ENCODE measurements around the gene VEGFA. TPM values are rescaled to one million over a fixed set of nuclear protein-coding genes. Genes with fewer than 3 reads are reported as not detected.
"Not testable (repeated sequence)": the region's sequence is repeated elsewhere in the genome, so short reads cannot be mapped to it uniquely, and the experiment has no call there.

Gene VEGFA
- total and polyA plus RNA-seq, 2 donors = 18.4 to 24.1 TPM

DNA sequence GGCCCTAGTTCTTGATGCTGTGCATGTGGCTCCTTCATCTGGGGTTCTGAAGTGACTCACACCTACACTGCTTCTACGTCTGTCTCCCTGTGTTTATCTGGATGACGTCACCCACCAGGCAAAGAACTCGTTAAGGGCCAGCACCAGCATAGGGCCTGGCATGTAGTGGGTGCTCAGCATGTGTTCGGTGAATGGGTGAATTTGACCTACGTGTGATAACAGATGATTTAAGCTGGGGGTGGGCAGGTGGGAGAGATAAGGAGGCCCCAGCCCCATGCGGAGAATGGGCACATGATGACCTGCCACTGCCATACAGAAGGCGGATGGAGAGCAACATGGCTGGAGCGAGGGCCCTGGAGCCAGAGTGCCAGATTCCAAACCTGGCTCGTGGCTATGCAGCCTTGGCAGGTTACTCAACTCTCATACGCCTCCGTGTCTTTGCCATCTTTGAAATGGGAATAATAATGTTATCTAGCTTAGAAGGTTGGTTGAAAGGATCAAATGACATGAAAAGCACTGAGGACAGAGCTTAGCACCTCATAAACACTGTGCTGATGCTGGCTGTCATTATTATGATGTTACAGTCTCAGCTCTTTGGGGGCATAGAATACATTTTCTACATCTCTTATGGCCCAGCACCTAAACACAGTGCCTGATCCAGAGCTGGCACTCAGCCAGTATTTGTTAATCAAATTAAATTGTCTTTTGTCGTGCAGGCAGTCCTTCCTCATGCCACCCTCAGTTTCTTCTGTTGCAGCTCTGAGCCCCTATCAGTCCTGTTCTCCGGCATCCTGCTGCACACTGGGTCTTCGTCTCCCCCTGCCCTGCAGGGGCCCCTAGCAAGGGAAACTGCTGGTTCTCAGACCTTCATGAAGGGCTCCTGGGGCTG lies 39.6 kb downstream of the VEGFA start:
- Histone ChIP-seq H3K27me3 (ENCODE audit: control insufficient read depth in 2 of 2, insufficient read depth in 1 of 2, low read length in 1 of 2) (no peaks in the 10 kb centered on the region), H3K4me1 (ENCODE audit: control insufficient read depth in 2 of 2, insufficient read depth in 2 of 2, low read length in 2 of 2) (peaks cover 2 to 17% of the 10 kb centered on the region in 2 donors), H3K4me3 (ENCODE audit: low read length in 2 of 2) (no peak overlapping the region), H3K36me3 (ENCODE audit: control insufficient read depth in 2 of 2, insufficient read depth in 2 of 2, low read length in 1 of 2) (no peaks in the 10 kb centered on the region), H3K9me3 (ENCODE audit: control insufficient read depth in 2 of 2, insufficient read depth in 1 of 2, low read length in 1 of 2) (no peaks in the 10 kb centered on the region), H3K27ac (ENCODE audit: low read depth in 1 of 2, low read length in 1 of 2) (no peak overlapping the region)
- 98% methylated on average over 14 of the region's 14 CpGs for WGBS
- DNase-seq (ENCODE audit: low read depth in 6 of 9, low spot score in 9 of 9) = no peak

DNA sequence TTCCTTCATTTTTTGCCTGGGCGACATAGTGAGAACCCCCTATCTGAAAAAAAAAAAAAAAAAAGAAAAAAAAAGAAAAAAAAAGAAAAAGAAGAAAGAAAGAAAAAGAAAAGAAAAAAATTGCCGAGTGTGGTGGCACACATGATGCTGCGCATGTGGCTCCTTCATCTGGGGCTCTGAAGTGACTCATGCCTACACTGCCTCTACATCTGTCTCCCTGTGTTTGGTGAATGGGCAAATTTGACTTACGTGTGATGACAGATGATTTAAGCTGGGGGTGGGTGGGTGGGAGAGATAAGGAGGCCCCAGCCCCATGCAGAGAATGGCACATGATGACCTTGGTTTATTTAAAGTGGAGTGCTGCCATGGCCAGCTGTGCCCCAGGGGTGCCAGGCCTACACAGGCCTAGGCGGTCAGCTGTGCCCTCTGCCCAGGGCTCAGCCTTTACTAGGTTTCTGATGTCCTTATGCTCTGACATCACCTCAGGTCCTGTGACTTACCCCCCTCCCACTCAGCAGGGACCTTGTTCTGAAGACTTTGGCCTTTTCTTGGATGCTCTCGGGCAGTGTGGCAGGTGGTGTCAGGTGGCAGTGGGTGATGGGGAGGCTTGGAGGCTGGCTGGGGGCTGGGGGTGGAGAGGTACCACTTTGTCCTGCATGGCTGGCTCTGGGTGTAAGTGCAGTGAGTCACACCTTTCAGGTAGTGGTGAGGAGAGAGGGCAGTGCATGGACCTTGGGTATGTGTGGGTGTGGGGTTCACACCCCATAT lies 41.1 kb downstream of the VEGFA start:
- H3K36me3 ChIP-seq (ENCODE audit: control insufficient read depth in 2 of 2, insufficient read depth in 2 of 2, low read length in 1 of 2) = no peaks in the 10 kb centered on the region
- no peak overlapping the region for H3K27ac ChIP-seq (ENCODE audit: low read depth in 1 of 2, low read length in 1 of 2)
- 95% methylated on average over 6 of the region's 6 CpGs for WGBS
- peaks cover 2 to 17% of the 10 kb centered on the region in 2 donors for H3K4me1 ChIP-seq (ENCODE audit: control insufficient read depth in 2 of 2, insufficient read depth in 2 of 2, low read length in 2 of 2)
- H3K27me3 ChIP-seq (ENCODE audit: control insufficient read depth in 2 of 2, insufficient read depth in 1 of 2, low read length in 1 of 2) = no peaks in the 10 kb centered on the region
- no peaks in the 10 kb centered on the region for H3K9me3 ChIP-seq (ENCODE audit: control insufficient read depth in 2 of 2, insufficient read depth in 1 of 2, low read length in 1 of 2)
- no peak overlapping the region for H3K4me3 ChIP-seq (ENCODE audit: low read length in 2 of 2)
- no peak for DNase-seq (ENCODE audit: low read depth in 6 of 9, low spot score in 9 of 9)

DNA sequence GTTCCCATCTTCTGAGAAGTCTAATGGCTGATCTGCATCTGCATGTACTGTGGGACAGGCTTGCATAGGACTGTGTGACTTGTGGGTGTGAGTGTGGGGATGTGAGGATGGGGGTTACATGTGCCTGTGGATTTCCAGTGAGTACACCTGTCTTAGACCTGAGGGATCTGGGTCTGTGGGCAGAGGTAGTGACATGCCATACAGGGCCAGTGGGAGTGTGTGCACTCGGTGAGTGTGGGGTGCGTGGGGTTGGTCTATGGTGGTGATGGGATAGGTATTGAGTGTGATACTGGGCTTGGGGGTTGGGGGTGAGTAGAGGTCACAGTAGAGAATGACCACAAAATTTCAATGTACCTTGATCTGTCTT lies 41.7 kb downstream of the VEGFA start:
- H3K27ac ChIP-seq (ENCODE audit: low read depth in 1 of 2, low read length in 1 of 2) = no peak overlapping the region
- H3K36me3 ChIP-seq (ENCODE audit: control insufficient read depth in 2 of 2, insufficient read depth in 2 of 2, low read length in 1 of 2) = no peaks in the 10 kb centered on the region
- H3K4me3 ChIP-seq (ENCODE audit: low read length in 2 of 2) = no peak overlapping the region
- WGBS = 98% methylated on average over 2 of the region's 2 CpGs
- DNase-seq (ENCODE audit: low read depth in 6 of 9, low spot score in 9 of 9) = no peak
- H3K4me1 ChIP-seq (ENCODE audit: control insufficient read depth in 2 of 2, insufficient read depth in 2 of 2, low read length in 2 of 2) = peaks cover 2 to 17% of the 10 kb centered on the region in 2 donors
- no peaks in the 10 kb centered on the region for H3K27me3 ChIP-seq (ENCODE audit: control insufficient read depth in 2 of 2, insufficient read depth in 1 of 2, low read length in 1 of 2)
- no peaks in the 10 kb centered on the region for H3K9me3 ChIP-seq (ENCODE audit: control insufficient read depth in 2 of 2, insufficient read depth in 1 of 2, low read length in 1 of 2)

DNA sequence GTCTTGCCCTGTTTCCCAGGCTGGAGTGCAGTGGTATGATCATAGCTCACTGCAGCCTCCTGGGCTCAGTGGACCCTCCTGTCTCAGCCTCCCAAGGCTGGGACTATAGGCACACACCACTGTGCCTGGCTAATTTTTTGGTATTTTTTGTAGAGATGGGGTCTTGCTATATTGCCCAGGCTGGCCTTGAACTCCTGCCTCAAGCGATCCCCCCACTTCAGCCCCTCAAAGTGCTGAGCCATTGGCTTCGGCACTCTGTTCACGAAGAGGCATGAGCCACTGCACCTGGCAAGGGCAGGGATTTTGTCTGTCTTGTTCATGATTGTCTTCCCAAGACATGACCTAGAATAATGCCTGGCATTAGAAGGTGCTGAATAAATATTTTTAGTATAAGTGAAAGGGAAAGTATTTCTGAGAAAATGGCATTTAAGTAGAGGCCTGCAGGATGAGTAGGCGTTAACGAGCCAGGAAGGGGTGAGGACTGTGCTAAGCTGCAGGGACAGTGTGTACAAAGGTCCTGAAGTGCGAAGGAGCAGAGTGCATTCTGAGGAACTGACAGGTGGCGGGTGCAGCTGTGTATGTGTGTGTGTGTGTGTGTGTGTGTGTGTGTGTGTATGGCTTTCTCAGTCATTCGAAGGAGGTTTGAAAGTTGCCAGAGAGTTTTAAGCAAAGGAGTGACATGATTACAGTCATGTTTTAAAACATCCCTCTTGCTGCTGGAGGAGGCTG lies 43.0 kb downstream of the VEGFA start:
- H3K9me3 ChIP-seq (ENCODE audit: control insufficient read depth in 2 of 2, insufficient read depth in 1 of 2, low read length in 1 of 2) = no peaks in the 10 kb centered on the region

DNA sequence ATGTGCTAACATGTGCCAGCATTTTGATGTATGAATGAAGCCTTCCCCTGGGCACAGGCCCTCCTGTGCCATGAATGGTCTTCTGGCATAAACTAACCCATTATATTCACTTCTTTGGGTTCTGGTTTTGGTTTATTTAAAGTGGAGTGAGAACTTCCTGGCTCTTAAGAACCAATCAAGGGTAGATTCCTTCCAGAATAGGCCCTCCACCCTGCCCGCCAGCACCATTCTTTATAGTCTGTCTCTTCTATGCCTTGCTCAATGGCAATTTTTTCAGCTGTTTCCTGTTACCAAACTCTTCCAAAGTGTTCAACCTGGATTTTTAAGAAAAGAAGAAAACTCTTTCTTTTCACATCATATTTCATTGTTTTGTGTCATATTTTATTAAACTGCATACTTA lies 44.1 kb downstream of the VEGFA start:
- Histone ChIP-seq H3K4me3 (ENCODE audit: low read length in 2 of 2) (no peak overlapping the region), H3K9me3 (ENCODE audit: control insufficient read depth in 2 of 2, insufficient read depth in 1 of 2, low read length in 1 of 2) (no peaks in the 10 kb centered on the region), H3K4me1 (ENCODE audit: control insufficient read depth in 2 of 2, insufficient read depth in 2 of 2, low read length in 2 of 2) (peaks cover 2 to 12% of the 10 kb centered on the region in 2 donors), H3K27me3 (ENCODE audit: control insufficient read depth in 2 of 2, insufficient read depth in 1 of 2, low read length in 1 of 2) (no peaks in the 10 kb centered on the region), H3K27ac (ENCODE audit: low read depth in 1 of 2, low read length in 1 of 2) (no peak overlapping the region), H3K36me3 (ENCODE audit: control insufficient read depth in 2 of 2, insufficient read depth in 2 of 2, low read length in 1 of 2) (no peaks in the 10 kb centered on the region)
- no peak for DNase-seq (ENCODE audit: low read depth in 6 of 9, low spot score in 9 of 9)
- 98% methylated on average over 1 of the region's 1 CpG for WGBS

More for the DNA sequence above, 43.0 kb downstream of the VEGFA start:
- Histone ChIP-seq H3K27me3 (ENCODE audit: control insufficient read depth in 2 of 2, insufficient read depth in 1 of 2, low read length in 1 of 2) (no peaks in the 10 kb centered on the region), H3K4me3 (ENCODE audit: low read length in 2 of 2) (no peak overlapping the region), H3K27ac (ENCODE audit: low read depth in 1 of 2, low read length in 1 of 2) (no peak overlapping the region), H3K36me3 (ENCODE audit: control insufficient read depth in 2 of 2, insufficient read depth in 2 of 2, low read length in 1 of 2) (no peaks in the 10 kb centered on the region), H3K4me1 (ENCODE audit: control insufficient read depth in 2 of 2, insufficient read depth in 2 of 2, low read length in 2 of 2) (peaks cover 2 to 12% of the 10 kb centered on the region in 2 donors)
- DNase-seq (ENCODE audit: low read depth in 6 of 9, low spot score in 9 of 9) = peak; percentile 29 to 76 (median 47)
- WGBS = 38% methylated on average over 8 of the region's 8 CpGs

DNA sequence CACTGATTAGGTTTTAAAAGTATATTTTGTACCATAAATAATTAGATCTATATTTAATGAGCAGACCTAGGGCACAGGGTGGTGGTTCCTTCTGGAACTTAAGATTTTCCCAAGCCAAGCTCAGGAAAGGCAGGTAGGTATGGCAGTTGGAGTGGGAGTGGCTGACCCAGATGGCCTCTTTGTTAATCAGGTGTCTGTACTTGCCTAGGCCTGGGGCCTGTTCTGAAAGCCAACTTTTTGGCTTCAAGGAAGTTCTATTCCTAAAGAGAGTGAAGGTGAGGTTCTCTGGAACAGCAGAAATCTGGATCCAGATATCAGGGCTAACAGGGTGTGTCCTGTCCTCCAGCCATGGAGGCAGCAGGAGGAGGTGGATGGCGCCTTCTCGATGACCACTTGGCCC lies 44.9 kb downstream of the VEGFA start:
- 49% methylated on average over 2 of the region's 2 CpGs for WGBS
- Histone ChIP-seq H3K4me1 (ENCODE audit: control insufficient read depth in 2 of 2, insufficient read depth in 2 of 2, low read length in 2 of 2) (peaks cover 2 to 12% of the 10 kb centered on the region in 2 donors), H3K9me3 (ENCODE audit: control insufficient read depth in 2 of 2, insufficient read depth in 1 of 2, low read length in 1 of 2) (no peaks in the 10 kb centered on the region), H3K4me3 (ENCODE audit: low read length in 2 of 2) (no peak overlapping the region), H3K36me3 (ENCODE audit: control insufficient read depth in 2 of 2, insufficient read depth in 2 of 2, low read length in 1 of 2) (no peaks in the 10 kb centered on the region), H3K27me3 (ENCODE audit: control insufficient read depth in 2 of 2, insufficient read depth in 1 of 2, low read length in 1 of 2) (no peaks in the 10 kb centered on the region), H3K27ac (ENCODE audit: low read depth in 1 of 2, low read length in 1 of 2) (no peak overlapping the region)
- no peak for DNase-seq (ENCODE audit: low read depth in 6 of 9, low spot score in 9 of 9)

DNA sequence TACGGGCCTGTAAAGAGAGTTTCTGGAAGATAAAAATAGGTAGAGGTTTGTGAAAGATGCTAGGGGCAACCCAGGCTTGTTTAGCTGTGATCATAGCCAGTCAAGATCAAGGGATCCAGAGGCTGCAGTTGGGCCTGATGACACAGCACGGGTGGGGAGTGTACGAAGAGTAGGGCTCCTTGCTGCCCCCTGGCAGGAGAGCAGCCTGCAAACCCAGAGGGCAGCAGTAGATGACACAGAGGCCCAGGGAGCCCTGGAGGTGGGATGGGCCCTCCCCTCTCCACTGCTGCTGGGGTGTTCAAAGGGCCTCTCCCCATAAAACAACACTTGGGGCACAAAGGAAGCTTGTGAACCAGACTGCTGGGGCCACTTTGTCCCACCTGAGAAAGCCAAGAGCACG lies 47.2 kb downstream of the VEGFA start:
- DNase-seq (ENCODE audit: low read depth in 6 of 9, low spot score in 9 of 9) = peak in 1 of 9 donors; percentile 19
- peaks cover 2 to 12% of the 10 kb centered on the region in 2 donors for H3K4me1 ChIP-seq (ENCODE audit: control insufficient read depth in 2 of 2, insufficient read depth in 2 of 2, low read length in 2 of 2)
- 46% methylated on average over 4 of the region's 4 CpGs for WGBS
- no peak overlapping the region for H3K4me3 ChIP-seq (ENCODE audit: low read length in 2 of 2)
- H3K9me3 ChIP-seq (ENCODE audit: control insufficient read depth in 2 of 2, insufficient read depth in 1 of 2, low read length in 1 of 2) = no peaks in the 10 kb centered on the region
- no peak overlapping the region for H3K27ac ChIP-seq (ENCODE audit: low read depth in 1 of 2, low read length in 1 of 2)
- no peaks in the 10 kb centered on the region for H3K27me3 ChIP-seq (ENCODE audit: control insufficient read depth in 2 of 2, insufficient read depth in 1 of 2, low read length in 1 of 2)
- no peaks in the 10 kb centered on the region for H3K36me3 ChIP-seq (ENCODE audit: control insufficient read depth in 2 of 2, insufficient read depth in 2 of 2, low read length in 1 of 2)

DNA sequence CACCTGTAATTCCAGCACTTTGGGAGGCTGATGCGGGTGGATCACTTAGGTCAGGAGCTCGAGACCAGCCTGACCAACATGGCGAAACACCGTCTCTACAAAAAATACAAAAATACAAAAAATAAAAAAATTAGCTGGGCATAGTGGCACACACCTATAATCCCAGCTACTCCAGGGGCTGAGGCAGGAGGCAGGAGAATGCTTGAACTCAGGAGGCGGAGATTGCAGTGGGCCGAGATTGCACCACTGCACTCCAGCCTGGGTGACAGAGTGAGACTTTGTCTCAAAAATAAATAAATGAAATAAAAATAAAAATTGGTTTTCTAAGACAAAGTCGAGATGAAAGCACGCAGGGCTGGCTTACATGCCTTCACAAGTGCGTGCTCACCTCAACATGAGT lies 49.0 kb downstream of the VEGFA start:
- not testable (repeated sequence) for H3K4me1 ChIP-seq (ENCODE audit: control insufficient read depth in 2 of 2, insufficient read depth in 2 of 2, low read length in 2 of 2); DNase-seq (ENCODE audit: low read depth in 6 of 9, low spot score in 9 of 9); H3K36me3 ChIP-seq (ENCODE audit: control insufficient read depth in 2 of 2, insufficient read depth in 2 of 2, low read length in 1 of 2); H3K27me3 ChIP-seq (ENCODE audit: control insufficient read depth in 2 of 2, insufficient read depth in 1 of 2, low read length in 1 of 2); H3K9me3 ChIP-seq (ENCODE audit: control insufficient read depth in 2 of 2, insufficient read depth in 1 of 2, low read length in 1 of 2); H3K27ac ChIP-seq (ENCODE audit: low read depth in 1 of 2, low read length in 1 of 2); H3K4me3 ChIP-seq (ENCODE audit: low read length in 2 of 2)
- WGBS = 97% methylated on average over 9 of the region's 9 CpGs

DNA sequence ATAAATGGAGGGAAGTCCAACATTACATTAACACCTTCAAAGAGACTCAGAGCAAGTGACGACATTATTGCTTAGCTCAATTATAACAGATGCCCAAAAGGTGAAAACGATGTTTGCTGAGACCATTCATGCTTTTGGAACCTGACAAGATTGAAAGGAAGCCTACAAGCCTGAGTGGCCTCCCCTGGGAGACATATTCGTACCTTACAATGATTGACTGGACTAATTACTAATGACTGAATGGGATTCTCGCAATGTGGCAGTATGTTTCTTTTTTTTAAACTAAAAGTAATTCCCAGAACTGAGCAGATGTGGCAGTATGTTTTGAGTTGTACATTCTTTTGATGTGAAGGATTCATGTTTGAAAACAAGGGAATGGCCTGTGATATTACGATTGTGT lies 49.9 kb downstream of the VEGFA start:
- 95% methylated on average over 5 of the region's 5 CpGs for WGBS
- no peak overlapping the region for H3K27ac ChIP-seq (ENCODE audit: low read depth in 1 of 2, low read length in 1 of 2)
- no peaks in the 10 kb centered on the region for H3K36me3 ChIP-seq (ENCODE audit: control insufficient read depth in 2 of 2, insufficient read depth in 2 of 2, low read length in 1 of 2)
- no peaks in the 10 kb centered on the region for H3K27me3 ChIP-seq (ENCODE audit: control insufficient read depth in 2 of 2, insufficient read depth in 1 of 2, low read length in 1 of 2)
- H3K9me3 ChIP-seq (ENCODE audit: control insufficient read depth in 2 of 2, insufficient read depth in 1 of 2, low read length in 1 of 2) = no peaks in the 10 kb centered on the region
- H3K4me1 ChIP-seq (ENCODE audit: control insufficient read depth in 2 of 2, insufficient read depth in 2 of 2, low read length in 2 of 2) = peaks cover 0 to 4% of the 10 kb centered on the region in 2 donors
- no peak overlapping the region for H3K4me3 ChIP-seq (ENCODE audit: low read length in 2 of 2)
- no peak for DNase-seq (ENCODE audit: low read depth in 6 of 9, low spot score in 9 of 9)
